HG02763 (cell line): ENCODE results near the gene CLCN4.

Experiments used
- ATAC-seq: cut with Tn5 transposase; IDR thresholded peaks from one replicate; pipeline ENCODE4 v1.9.1; 2021; ENCODE audit warnings: mild to moderate bottlenecking, moderate library complexity; ENCODE audit not compliant: unreplicated experiment

CLCN4 gene

GRCh38 chrX:10233173-10233572 is 76.4 kb downstream of the CLCN4 start:
- ATAC-seq, result no peak

- no peak for ATAC-seq
Observed at GRCh38 chrX:10233696-10234095, 76.9 kb downstream of the CLCN4 start.

GRCh38 chrX:10235851-10236250 is 79.1 kb downstream of the CLCN4 start:
- ATAC-seq, result no peak

- no peak for ATAC-seq
Observed at GRCh38 chrX:10237241-10237640, 80.5 kb downstream of the CLCN4 start.

- no peak for ATAC-seq
Observed at GRCh38 chrX:10239611-10240064, 82.9 kb downstream of the CLCN4 start.

GRCh38 chrX:10240918-10241317 is 84.1 kb downstream of the CLCN4 start:
- ATAC-seq, result no peak

- ATAC-seq, result no peak
Observed at GRCh38 chrX:10242026-10242425, 85.3 kb downstream of the CLCN4 start.

GRCh38 chrX:10243106-10243505 is 86.3 kb downstream of the CLCN4 start:
- no peak for ATAC-seq

- no peak for ATAC-seq
Observed at GRCh38 chrX:10244915-10245622, 88.3 kb downstream of the CLCN4 start.

GRCh38 chrX:10245886-10246285 is 89.1 kb downstream of the CLCN4 start:
- no peak for ATAC-seq

GRCh38 chrX:10246297-10246696 is 89.5 kb downstream of the CLCN4 start:
- no peak for ATAC-seq

GRCh38 chrX:10246846-10247245 is 90.1 kb downstream of the CLCN4 start:
- no peak for ATAC-seq

GRCh38 chrX:10254739-10255138 is 98.0 kb downstream of the CLCN4 start:
- ATAC-seq, result no peak

- ATAC-seq, result no peak
Observed at GRCh38 chrX:10259716-10260115, 102.9 kb downstream of the CLCN4 start.

- ATAC-seq, result no peak
Observed at GRCh38 chrX:10265775-10266174, 109.0 kb downstream of the CLCN4 start.

- ATAC-seq, result no peak
Observed at GRCh38 chrX:10278716-10279115, 121.9 kb downstream of the CLCN4 start.

GRCh38 chrX:10280071-10280470 is 123.3 kb downstream of the CLCN4 start:
- no peak for ATAC-seq

- no peak for ATAC-seq
Observed at GRCh38 chrX:10282490-10282889, 125.7 kb downstream of the CLCN4 start.

- no peak for ATAC-seq
Observed at GRCh38 chrX:10286195-10286594, 129.4 kb downstream of the CLCN4 start.
